HepG2 (cell line): ENCODE results near the gene NDRG2. TPM values are rescaled to one million over a fixed set of nuclear protein-coding genes. Genes with fewer than 3 reads are reported as not detected.
A peak's percentile ranks its signal among the peaks of the same experiment; 100 is the strongest.

Experiments used
- ATF4 ChIP-seq, 2 experiments: fragments of 450-650 bp in 1 of 2; sonication (generic) in 1 of 2; formaldehyde crosslinking; IDR thresholded peaks; 2 replicates each; pipeline versions ENCODE4 v1.5.0 to v1.8.0; 2020 to 2022; ENCODE audit warnings: mild to moderate bottlenecking in 1 of 2, missing genetic modification reagents in 1 of 2
- BHLHE40 ChIP-seq: IDR thresholded peaks from 2 replicates; pipeline ENCODE4 v1.6.1; 2011; ENCODE audit warnings: low read length, improper control_type of control experiment
- JUND ChIP-seq: sonication (generic); formaldehyde crosslinking; IDR thresholded peaks from 2 replicates; pipeline ENCODE4 v1.8.0; 2022; ENCODE audit warnings: mild to moderate bottlenecking, missing genetic modification reagents
- MAFG ChIP-seq: sonication (generic); formaldehyde crosslinking; IDR thresholded peaks from 2 replicates; pipeline ENCODE4 v1.5.1; 2020; ENCODE audit warnings: mild to moderate bottlenecking, missing genetic modification reagents
- MXD1 ChIP-seq: sonication (generic); formaldehyde crosslinking; IDR thresholded peaks from 2 replicates; pipeline ENCODE4 v1.4.0; 2020; ENCODE audit warnings: mild to moderate bottlenecking, missing genetic modification reagents
- NFIC ChIP-seq: IDR thresholded peaks from 2 replicates; pipeline ENCODE4 v1.6.1; 2012; ENCODE audit warnings: mild to moderate bottlenecking, low read length, inconsistent platforms
- PBX3 ChIP-seq: sonication (generic); formaldehyde crosslinking; IDR thresholded peaks from 2 replicates; pipeline ENCODE4 v1.8.1; 2023; ENCODE audit warnings: missing genetic modification reagents, inconsistent platforms, borderline replicate concordance
- REST ChIP-seq, 2 experiments: IDR thresholded peaks; 2 replicates each; pipeline ENCODE4 v1.6.1; 2011 to 2012; ENCODE audit warnings: low read length in 2 of 2, borderline replicate concordance in 1 of 2, low read depth in 1 of 2, mild to moderate bottlenecking in 1 of 2, moderate library complexity in 1 of 2
- U2AF1 ChIP-seq: fragments of 200-400 bp; formaldehyde crosslinking; optimal IDR thresholded peaks from 2 replicates; pipeline ENCODE3; 2017; ENCODE audit warnings: mild to moderate bottlenecking, low read depth, low read length
- ZBTB25 ChIP-seq: IDR thresholded peaks from 2 replicates; pipeline ENCODE4 v1.6.1; 2018; ENCODE audit warnings: missing genetic modification reagents
- ZFP1 ChIP-seq: IDR thresholded peaks from 2 replicates; pipeline ENCODE4 v1.6.1; 2016
- ZNF180 ChIP-seq: sonication (generic); formaldehyde crosslinking; IDR thresholded peaks from 2 replicates; pipeline ENCODE4 v1.4.0; 2020; ENCODE audit warnings: low read depth, missing genetic modification reagents, borderline replicate concordance
- ZNF274 ChIP-seq: sonication (generic); formaldehyde crosslinking; IDR thresholded peaks from 2 replicates; pipeline ENCODE4 v1.5.1; 2020; ENCODE audit warnings: mild to moderate bottlenecking, missing genetic modification reagents
- ZNF564 ChIP-seq: sonication (generic); formaldehyde crosslinking; IDR thresholded peaks from 2 replicates; pipeline ENCODE4 v1.8.1; 2023; ENCODE audit warnings: mild to moderate bottlenecking, missing genetic modification reagents
- ZNF574 ChIP-seq: sonication (generic); formaldehyde crosslinking; IDR thresholded peaks from 2 replicates; pipeline ENCODE4 v1.4.0; 2020; ENCODE audit warnings: missing genetic modification reagents
- polyA plus RNA-seq, 8 experiments: library from polyadenylated mRNA; depleted of rRNA in 3 of 8; stranded (reverse) in 7 of 8; unstranded in 1 of 8; fragments of >200 nt; fragmentation: Illumina TruSeq in 4 of 8; extraction: Trizol in 4 of 8; gene quantifications; 2 replicates each; pipeline versions ENCODE4 v1.2.1 to v1.2.3, GENCODE V29; 2011 to 2016; ENCODE audit warnings: low read depth in 4 of 8, missing spikeins in 1 of 8, mixed read lengths in 1 of 8; ENCODE audit not compliant: insufficient read depth in 1 of 8
- total RNA-seq, 5 experiments: library from RNA; depleted of rRNA; stranded (reverse); fragments of >200 nt; fragmentation: Illumina TruSeq; extraction: Trizol; gene quantifications; 2 replicates each; pipeline ENCODE4 v1.2.3, GENCODE V29; 2016; ENCODE audit warnings: low read depth in 1 of 5

NDRG2 gene
- total and polyA plus RNA-seq, 2 of the 13 experiments (the other 11 are each of a cell fraction or from before 2014, with no cell fraction given), result 27.2 to 189 TPM

- TF ChIP-seq REST (IDR thresholded peaks at IDR 0.05; ENCODE audit: borderline replicate concordance in 1 of 2, low read depth in 1 of 2, low read length in 2 of 2) (peak in 1 of 2 experiments; percentile 76; a peak in 1 of 4 replicates), ZFP1 (peak; percentile 96), U2AF1 (no peak), ZNF564 (CRISPR knock-in tag) (no peak; the same call in 1 of the 2 replicates), ZNF574 (peak; percentile 75), MAFG (no peak), BHLHE40 (peak; percentile 60; the same call in 1 of the 2 replicates), MXD1 (CRISPR knock-in tag) (no peak), ZBTB25 (CRISPR knock-in tag) (peak; percentile 88), PBX3 (CRISPR knock-in tag) (no peak), ZNF274 (no peak), ATF4 (CRISPR knock-in tag; IDR thresholded peaks at IDR 0.05) (peak in 1 of 2 experiments; percentile 72; a peak in 1 of 4 replicates), ZNF180 (no peak), JUND (CRISPR knock-in tag) (peak; percentile 68), NFIC (peak; percentile 94)
These were observed 29.4 kb upstream of the NDRG2 start (continued) for GRCh38 chr14:21054123-21054767.
